ENCODE data around the gene FAM47B. TPM values are rescaled to one million over a fixed set of nuclear protein-coding genes. Genes with fewer than 3 reads are reported as not detected.

FAM47B gene
- polyA plus RNA-seq (ENCODE audit: insufficient read length in 4 of 4) = not detected

GRCh38 chrX:34942496-34942895, at the start of gene FAM47B:
TSS of gene FAM47B (plus strand) at chrX:34942796. CDS start at chrX:34942832, 36 bp downstream.
- no peak for DNase-seq (ENCODE audit: low read depth in 4 of 4, low spot score in 3 of 4)

- no peak for DNase-seq (ENCODE audit: low read depth in 4 of 4, low spot score in 3 of 4)
These were observed 48.9 kb upstream of the FAM47B start for GRCh38 chrX:34893741-34894140.

GRCh38 chrX:34900691-34901090, 41.9 kb upstream of the FAM47B start:
- DNase-seq (ENCODE audit: low read depth in 4 of 4, low spot score in 3 of 4) = no peak

- no peak for DNase-seq (ENCODE audit: low read depth in 4 of 4, low spot score in 3 of 4)
These were observed 40.8 kb upstream of the FAM47B start for GRCh38 chrX:34901761-34902160.

- no peak for DNase-seq (ENCODE audit: low read depth in 4 of 4, low spot score in 3 of 4)
These were observed 39.3 kb upstream of the FAM47B start for GRCh38 chrX:34903316-34903715.

GRCh38 chrX:34909151-34909550, 33.4 kb upstream of the FAM47B start:
- no peak for DNase-seq (ENCODE audit: low read depth in 4 of 4, low spot score in 3 of 4)

- no peak for DNase-seq (ENCODE audit: low read depth in 4 of 4, low spot score in 3 of 4)
These were observed 27.0 kb upstream of the FAM47B start for GRCh38 chrX:34915463-34916225.

- no peak for DNase-seq (ENCODE audit: low read depth in 4 of 4, low spot score in 3 of 4)
These were observed 25.4 kb upstream of the FAM47B start for GRCh38 chrX:34917146-34917545.

GRCh38 chrX:34918091-34918736, 24.4 kb upstream of the FAM47B start:
- no peak for DNase-seq (ENCODE audit: low read depth in 4 of 4, low spot score in 3 of 4)

GRCh38 chrX:34918856-34919255, 23.7 kb upstream of the FAM47B start:
- peak; percentile 4 to 6 (median 5) for DNase-seq (ENCODE audit: low read depth in 4 of 4, low spot score in 3 of 4)

- no peak for DNase-seq (ENCODE audit: low read depth in 4 of 4, low spot score in 3 of 4)
These were observed 14.7 kb upstream of the FAM47B start for GRCh38 chrX:34927866-34928265.

- no peak for DNase-seq (ENCODE audit: low read depth in 4 of 4, low spot score in 3 of 4)
These were observed 639 bp downstream of the FAM47B start for GRCh38 chrX:34943235-34943634.

- DNase-seq (ENCODE audit: low read depth in 4 of 4, low spot score in 3 of 4) = no peak
These were observed 14.3 kb downstream of the FAM47B start for GRCh38 chrX:34956916-34957315.

- no peak for DNase-seq (ENCODE audit: low read depth in 4 of 4, low spot score in 3 of 4)
These were observed 19.1 kb downstream of the FAM47B start for GRCh38 chrX:34961662-34962061.

- DNase-seq (ENCODE audit: low read depth in 4 of 4, low spot score in 3 of 4) = no peak
These were observed 29.6 kb downstream of the FAM47B start for GRCh38 chrX:34972206-34972605.

GRCh38 chrX:34978171-34978570, 35.6 kb downstream of the FAM47B start:
- DNase-seq (ENCODE audit: low read depth in 4 of 4, low spot score in 3 of 4) = no peak

GRCh38 chrX:34987646-34988045, 45.0 kb downstream of the FAM47B start:
- DNase-seq (ENCODE audit: low read depth in 4 of 4, low spot score in 3 of 4) = no peak

Measured in left renal pelvis (tissue), 4 donors.